ENCODE measurements around the gene SPOCD1.

DNA sequence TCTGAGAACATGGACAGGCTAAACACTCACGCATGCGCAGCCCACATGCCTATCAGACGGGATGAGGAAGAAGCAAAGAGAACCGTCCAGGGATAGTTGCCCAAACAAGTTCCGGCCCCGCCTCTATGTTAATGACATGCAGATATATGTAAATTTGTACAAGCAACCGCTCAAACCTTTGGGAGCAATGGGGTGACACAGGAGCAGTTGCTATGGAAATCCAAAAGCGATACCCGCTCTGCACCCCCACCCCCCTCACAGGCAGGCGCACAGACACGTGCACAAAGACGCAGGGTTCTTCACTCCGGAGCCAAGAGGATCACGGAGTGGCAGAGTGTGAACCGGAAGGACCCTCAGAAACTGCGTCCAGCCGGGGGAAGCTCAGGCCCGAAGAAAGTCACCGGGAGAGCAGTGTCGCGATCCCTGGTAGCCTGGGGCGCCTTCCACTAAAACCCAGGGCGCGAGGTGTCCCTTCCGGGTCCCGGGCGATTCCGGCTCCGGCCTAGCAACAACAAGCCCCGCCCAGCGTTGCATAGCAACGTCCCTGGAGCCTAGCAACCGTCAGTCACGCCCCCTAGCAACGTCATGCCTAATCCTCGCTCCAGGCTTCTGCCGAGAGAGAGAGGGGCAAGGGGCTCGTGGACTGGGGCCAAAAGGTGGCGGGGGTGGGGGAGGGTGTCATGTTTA is 27.5 kb downstream of the SPOCD1 start:
- TF ChIP-seq, protein P1, sequence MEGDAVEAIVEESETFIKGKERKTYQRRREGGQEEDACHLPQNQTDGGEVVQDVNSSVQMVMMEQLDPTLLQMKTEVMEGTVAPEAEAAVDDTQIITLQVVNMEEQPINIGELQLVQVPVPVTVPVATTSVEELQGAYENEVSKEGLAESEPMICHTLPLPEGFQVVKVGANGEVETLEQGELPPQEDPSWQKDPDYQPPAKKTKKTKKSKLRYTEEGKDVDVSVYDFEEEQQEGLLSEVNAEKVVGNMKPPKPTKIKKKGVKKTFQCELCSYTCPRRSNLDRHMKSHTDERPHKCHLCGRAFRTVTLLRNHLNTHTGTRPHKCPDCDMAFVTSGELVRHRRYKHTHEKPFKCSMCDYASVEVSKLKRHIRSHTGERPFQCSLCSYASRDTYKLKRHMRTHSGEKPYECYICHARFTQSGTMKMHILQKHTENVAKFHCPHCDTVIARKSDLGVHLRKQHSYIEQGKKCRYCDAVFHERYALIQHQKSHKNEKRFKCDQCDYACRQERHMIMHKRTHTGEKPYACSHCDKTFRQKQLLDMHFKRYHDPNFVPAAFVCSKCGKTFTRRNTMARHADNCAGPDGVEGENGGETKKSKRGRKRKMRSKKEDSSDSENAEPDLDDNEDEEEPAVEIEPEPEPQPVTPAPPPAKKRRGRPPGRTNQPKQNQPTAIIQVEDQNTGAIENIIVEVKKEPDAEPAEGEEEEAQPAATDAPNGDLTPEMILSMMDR (IDR thresholded peaks at IDR 0.05), result no peak
- TF ChIP-seq POLR2A (IDR thresholded peaks at IDR 0.05), result peak in 1 of 2 donors; percentile 43
